ENCODE results near the gene GRIK3. TPM values are rescaled to one million over a fixed set of nuclear protein-coding genes. Genes with fewer than 3 reads are reported as not detected.

Gene GRIK3
- total and polyA plus RNA-seq, 2 of the 8 experiments (the other 6 are each of a cell fraction or from before 2014, with no cell fraction given), result 2.1 to 3.4 TPM

GRCh38 chr1:37001703-37002102, 32.6 kb downstream of the GRIK3 start (continued):
- TF ChIP-seq CHD7 (IDR thresholded peaks at IDR 0.05; ENCODE audit: insufficient replicate concordance, low read length), result no peak
- TF ChIP-seq CTCF (IDR thresholded peaks at IDR 0.05; ENCODE audit: control extremely low read depth in 1 of 3, insufficient read depth in 1 of 3, low read depth in 1 of 3, low read length in 3 of 3), result peak; percentile 0 to 26 (median 21)
- no peak for TF ChIP-seq SIN3A (conservative IDR thresholded peaks at IDR 0.05 in 1 of 2, IDR thresholded peaks at IDR 0.05 in 1 of 2; ENCODE audit: low read depth in 1 of 2, low read length in 2 of 2)
- no peak for TF ChIP-seq YY1 (IDR thresholded peaks at IDR 0.05; ENCODE audit: low read depth, low read length)
- TF ChIP-seq RAD21 (IDR thresholded peaks at IDR 0.05 in 1 of 2, conservative IDR thresholded peaks at IDR 0.05 in 1 of 2; ENCODE audit: low read depth in 2 of 2, low read length in 2 of 2), result peak; percentile 32 to 36
